Stimulated activated naive CD8-positive, alpha-beta T cell treated with anti-CD3 and anti-CD28 coated beads, Interleukin-15, Interleukin-2, amounts not matched to agents 100 ng/mL and 50 ng/mL, for 24 hours (primary cell): Measurements from ENCODE around the gene RALB.

Source experiments
- H3K27ac Mint-ChIP-seq: one replicate; pipeline ENCODE4 v1.8.0; 2021; ENCODE audit warnings: mild to moderate bottlenecking, mixed read lengths
- H3K27me3 Mint-ChIP-seq: one replicate; pipeline ENCODE4 v1.8.0; 2021; ENCODE audit warnings: mixed read lengths
- H3K36me3 Mint-ChIP-seq: one replicate; pipeline ENCODE4 v1.8.0; 2021; ENCODE audit warnings: low read depth, mixed read lengths
- H3K4me1 Mint-ChIP-seq: one replicate; pipeline ENCODE4 v1.8.0; 2021; ENCODE audit warnings: low read depth, mixed read lengths
- H3K4me3 Mint-ChIP-seq: one replicate; pipeline ENCODE4 v1.8.0; 2021; ENCODE audit warnings: mild to moderate bottlenecking, mixed read lengths
- H3K9me3 Mint-ChIP-seq: one replicate; pipeline ENCODE4 v1.8.0; 2021; ENCODE audit warnings: mixed read lengths

The RALB gene

DNA sequence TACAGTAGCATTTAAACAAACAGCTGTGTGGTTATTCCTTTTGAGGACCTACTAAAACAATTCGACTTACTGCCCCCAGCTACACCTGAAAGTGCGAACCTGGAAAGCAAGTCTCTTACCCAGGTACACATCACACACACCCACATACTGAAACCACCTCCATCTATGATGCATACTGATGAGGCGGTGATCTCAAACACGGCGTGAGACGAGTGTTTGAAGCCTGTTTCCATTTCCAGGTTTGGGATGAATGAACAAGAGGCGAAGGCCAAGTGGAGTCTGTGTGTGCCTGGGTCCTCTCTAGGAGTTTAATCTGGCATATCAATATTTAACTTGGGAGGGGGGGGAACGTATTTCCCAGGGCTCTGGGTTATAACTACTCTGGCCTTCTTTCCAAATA is 31.0 kb upstream of the RALB start:
- H3K36me3 Mint-ChIP-seq, result peaks cover 52% of the 10 kb centered on the region
- H3K4me1 Mint-ChIP-seq, result peaks cover 43% of the 10 kb centered on the region

DNA sequence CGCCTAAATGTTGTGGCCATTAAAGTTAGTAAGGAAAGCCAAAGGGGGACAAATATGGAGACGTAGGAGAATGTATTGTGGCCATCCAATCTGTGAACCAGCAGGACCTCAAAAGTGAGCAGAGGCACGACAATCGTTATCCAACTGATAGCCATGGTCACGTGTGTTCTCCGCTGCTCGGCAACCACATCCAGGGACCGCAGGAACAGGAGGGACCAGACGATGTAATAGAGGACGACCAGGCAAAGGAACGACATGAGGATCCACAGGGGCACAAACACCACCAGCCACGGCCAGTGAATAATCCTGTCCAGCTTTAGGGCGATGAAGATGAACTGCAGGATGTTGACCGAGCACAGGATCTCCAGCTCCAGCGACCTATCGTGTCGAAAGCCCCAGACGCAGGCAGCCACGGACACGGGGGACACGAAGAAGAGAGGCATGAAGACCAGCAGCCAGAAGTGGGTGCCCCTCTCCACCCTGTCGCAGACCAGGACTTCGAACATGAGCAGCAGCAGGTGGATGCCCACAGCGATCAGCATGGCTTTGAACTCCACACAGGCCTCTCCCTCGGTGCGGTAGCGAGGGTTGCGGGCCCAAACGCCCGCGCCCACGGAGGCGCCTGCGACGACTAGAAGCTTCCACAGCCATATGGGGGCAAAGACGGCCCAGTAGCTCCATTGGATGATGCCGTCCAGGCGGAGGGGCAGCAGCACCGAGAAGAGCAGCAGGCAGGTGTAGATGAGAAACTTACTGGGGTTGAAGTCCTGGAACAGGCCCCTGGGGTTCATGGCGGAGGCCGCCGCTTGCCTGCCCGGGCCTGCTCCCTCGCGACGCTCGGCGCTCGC is 30.2 kb upstream of the RALB start:
- Mint-ChIP-seq H3K4me1 (peaks cover 50% of the 10 kb centered on the region), H3K4me3 (peak overlapping the region; percentile 83), H3K27ac (peak overlapping the region; percentile 90), H3K36me3 (peaks cover 46% of the 10 kb centered on the region), H3K27me3 (no peaks in the 10 kb centered on the region), H3K9me3 (no peaks in the 10 kb centered on the region)

More for the DNA sequence above, 31.0 kb upstream of the RALB start:
- peak overlapping the region; percentile 83 for H3K4me3 Mint-ChIP-seq
- H3K27ac Mint-ChIP-seq, result peak overlapping the region; percentile 76
- H3K9me3 Mint-ChIP-seq, result peaks cover 2% of the 10 kb centered on the region
- H3K27me3 Mint-ChIP-seq, result no peaks in the 10 kb centered on the region

DNA sequence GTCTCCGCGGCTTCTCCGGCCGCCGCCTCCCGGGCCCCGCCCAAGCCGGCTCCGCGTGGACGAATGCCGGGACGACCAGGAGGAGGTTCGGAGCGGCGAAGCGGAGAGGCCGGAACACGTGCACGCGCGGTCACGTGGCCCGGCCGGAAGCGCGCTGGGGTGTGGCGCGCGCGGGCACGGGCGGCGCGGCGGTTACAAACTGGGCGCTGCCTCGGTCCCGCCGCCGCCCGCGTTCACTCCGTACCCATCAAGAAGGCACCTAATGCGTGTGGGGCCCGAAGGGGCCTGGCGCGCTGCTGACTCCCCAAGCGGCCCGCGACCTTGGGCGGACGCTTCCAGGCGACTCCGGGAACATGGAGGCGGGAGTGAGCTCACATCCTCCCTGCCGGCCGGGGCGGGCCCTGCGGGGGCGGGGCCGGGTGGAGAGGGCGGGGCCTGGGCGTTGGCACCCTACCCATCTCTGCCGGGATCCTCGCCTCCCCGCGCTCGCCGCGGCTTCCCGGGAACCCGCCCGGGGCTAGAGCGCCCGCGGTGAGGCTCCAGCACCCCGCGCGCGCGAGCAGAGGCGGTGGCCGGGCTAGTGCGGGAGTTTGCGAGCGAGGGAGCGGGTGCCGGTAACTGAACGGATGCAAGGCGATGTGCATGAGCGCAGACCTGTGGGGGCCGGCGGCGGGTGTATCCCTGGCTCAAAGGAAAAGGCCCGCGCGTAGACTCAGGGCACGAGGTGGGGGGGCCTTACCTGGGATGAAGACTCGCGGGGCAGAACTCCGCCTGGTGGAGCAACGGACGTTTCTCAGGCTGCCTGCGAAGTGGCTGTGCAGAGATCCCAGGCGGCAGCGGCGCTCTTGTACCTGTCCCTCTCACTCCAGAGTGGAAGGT is 29.4 kb upstream of the RALB start, which contains the start of gene TMEM185B:
Gene TMEM185B, minus strand, starts transcription at position 367 of the 879 bp plus-strand sequence. CDS start 424 bp downstream, outside the sequence.
- Mint-ChIP-seq H3K36me3 (peaks cover 40% of the 10 kb centered on the region), H3K4me3 (peak within 1 kb of the TSS; percentile 83), H3K9me3 (no peaks in the 10 kb centered on the region), H3K4me1 (peaks cover 59% of the 10 kb centered on the region), H3K27ac (peak within 1 kb of the TSS; percentile 90), H3K27me3 (no peaks in the 10 kb centered on the region)

DNA sequence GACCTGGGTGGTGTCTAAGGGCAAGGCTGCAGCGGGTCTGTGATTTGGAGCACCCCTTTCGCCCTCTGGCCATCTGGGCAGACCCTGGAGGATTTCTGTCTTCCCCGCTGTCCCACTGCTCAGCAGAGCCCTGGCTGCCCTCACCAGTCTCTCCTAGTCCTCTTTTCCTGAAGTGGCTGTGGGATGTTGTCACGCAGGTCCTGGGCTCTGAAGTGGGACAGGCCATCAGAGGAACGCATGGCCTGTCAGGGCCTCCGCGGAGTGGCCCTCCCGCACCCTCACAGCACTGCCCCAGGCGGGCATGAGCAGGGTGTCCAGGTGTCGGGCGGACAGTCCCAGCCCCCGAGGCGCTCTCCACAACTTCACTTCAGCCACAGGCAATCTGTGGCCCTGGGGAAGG is 28.4 kb upstream of the RALB start:
- Mint-ChIP-seq H3K9me3 (no peaks in the 10 kb centered on the region), H3K4me3 (peak overlapping the region; percentile 81), H3K27ac (no peak overlapping the region), H3K36me3 (peaks cover 30% of the 10 kb centered on the region), H3K4me1 (peaks cover 65% of the 10 kb centered on the region), H3K27me3 (no peaks in the 10 kb centered on the region)

DNA sequence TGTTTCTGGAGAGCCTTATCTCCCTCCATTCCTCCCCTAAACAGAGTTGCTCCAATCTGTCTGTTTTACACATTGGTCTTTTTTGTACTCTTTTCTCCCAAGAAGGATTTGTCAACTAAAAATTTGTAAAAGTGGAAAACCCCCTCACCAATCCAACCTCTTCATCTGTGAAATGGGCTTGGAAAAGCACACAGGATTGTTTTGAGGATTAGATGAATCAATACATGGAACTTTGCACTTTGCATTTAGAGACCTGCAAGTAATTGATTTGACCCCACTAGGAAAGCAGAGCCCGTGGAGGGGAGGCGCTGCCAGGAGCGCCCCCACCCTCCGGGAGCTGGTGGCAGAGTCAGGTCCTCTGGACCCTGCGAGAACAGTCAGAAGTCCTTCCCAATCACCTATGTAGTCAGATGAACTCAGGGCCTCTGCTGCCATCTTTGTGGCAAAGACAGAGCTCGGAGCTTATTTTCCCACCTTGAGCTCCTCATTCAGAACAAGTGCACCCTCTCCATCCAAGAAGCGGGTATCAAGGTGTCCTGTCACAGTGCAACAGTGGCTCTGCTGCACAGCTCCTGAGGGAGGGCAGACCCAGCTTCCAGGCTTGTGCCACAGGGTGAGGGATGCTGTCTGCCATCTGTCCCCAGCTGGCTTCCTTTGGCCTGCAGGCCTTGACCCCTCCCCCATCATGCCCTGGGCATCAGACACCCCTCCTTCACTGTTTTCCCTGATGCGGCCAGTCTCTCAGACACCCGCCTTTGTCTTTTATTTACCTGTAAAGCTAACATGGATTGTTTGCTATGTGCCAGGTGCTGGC is 27.7 kb upstream of the RALB start:
- Mint-ChIP-seq H3K27ac (no peak overlapping the region), H3K36me3 (peaks cover 26% of the 10 kb centered on the region), H3K4me3 (peak overlapping the region; percentile 81), H3K9me3 (no peaks in the 10 kb centered on the region), H3K4me1 (peaks cover 70% of the 10 kb centered on the region), H3K27me3 (no peaks in the 10 kb centered on the region)

DNA sequence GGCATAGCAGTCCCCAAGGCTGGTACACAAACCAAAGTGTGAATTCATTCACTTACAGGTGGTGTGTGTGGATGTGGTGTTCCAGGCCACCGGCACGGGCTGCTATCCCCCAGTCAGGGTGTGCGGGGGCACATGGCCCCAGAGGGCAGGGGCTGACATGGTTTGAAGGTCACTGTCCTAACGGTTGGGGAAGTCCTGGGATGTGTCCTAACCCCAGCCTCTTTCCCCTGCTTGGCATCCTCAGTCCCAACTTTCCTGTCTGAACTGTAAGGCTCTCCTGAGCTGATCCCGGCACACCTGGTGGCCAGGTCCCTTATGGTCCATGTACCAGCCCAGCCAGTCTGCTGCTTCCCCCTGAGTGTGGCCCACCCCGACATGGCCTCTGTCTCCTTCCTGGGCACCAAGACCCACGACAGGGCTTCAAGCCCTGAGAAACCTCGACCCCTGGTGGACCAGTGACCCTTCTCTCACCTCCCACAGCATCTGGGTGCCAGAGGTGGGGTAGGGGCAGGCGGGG is 27.0 kb upstream of the RALB start:
- Mint-ChIP-seq H3K36me3 (peaks cover 19% of the 10 kb centered on the region), H3K27me3 (no peaks in the 10 kb centered on the region), H3K9me3 (no peaks in the 10 kb centered on the region), H3K4me3 (no peak overlapping the region), H3K4me1 (peaks cover 72% of the 10 kb centered on the region), H3K27ac (no peak overlapping the region)

DNA sequence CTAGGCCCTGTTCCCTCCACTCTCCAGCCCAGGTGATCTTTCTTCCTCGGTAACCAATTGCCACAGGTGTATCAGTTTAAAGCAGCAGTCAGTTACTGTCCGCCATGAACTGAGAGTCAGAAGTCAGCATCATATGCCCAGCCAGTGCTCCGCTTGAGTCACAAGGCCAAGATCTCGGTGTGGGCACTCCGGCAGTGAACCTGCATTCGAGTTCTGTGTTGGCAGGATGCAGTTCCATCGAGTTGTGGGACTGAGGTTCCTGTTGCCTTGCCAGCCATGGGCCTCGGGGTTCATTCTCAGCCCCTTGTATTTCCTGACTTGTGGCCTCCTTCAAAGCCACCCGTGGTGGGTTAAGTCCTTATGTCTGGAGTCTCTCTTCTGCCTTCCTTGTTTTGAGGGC is 26.3 kb upstream of the RALB start:
- Mint-ChIP-seq H3K4me1 (peaks cover 72% of the 10 kb centered on the region), H3K4me3 (no peak overlapping the region), H3K27ac (no peak overlapping the region), H3K27me3 (no peaks in the 10 kb centered on the region), H3K9me3 (no peaks in the 10 kb centered on the region), H3K36me3 (peaks cover 12% of the 10 kb centered on the region)

DNA sequence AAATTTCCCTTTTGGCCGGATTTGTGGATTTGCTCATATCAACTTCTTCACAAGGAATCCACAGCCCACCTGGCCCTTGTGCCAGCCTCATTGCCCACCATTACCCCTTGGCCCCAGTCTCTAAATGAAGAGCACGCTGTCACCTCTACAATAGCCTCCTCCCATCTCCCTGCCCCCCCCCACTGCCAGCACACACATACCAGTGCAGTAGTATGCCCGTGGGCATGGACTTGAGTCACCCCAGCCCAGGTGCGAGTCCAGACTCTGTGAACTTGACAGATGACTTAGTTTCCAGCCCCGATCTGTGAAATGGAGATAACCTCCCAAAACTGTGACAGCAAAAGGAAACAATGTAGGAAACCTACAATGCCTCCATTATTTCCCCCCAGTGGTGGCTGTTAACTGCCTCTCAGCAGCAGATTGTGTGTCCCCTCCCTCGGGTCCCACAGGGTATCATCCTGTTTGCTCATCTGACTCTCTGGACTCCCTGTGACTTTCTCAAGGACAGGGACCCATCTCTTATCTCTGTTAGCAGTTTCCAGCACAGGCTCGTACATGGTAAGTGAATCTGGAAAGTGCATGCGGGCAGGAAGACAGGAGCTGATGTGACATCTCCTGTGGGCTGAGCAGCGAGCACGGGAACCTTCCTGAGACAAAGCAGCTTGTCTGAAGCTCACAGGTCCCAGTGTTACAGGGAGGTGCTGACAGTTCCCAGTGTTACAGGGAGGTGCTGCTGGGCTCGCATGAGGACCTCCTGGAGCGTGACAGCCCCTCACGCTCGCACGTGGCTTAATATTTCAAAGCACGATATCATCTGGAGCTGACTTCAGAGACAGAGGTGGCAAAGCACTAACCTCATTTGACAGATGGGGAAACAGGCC is 25.3 kb upstream of the RALB start:
- Mint-ChIP-seq H3K9me3 (no peaks in the 10 kb centered on the region), H3K36me3 (peaks cover 2% of the 10 kb centered on the region), H3K4me3 (no peak overlapping the region), H3K4me1 (peaks cover 71% of the 10 kb centered on the region), H3K27ac (no peak overlapping the region), H3K27me3 (no peaks in the 10 kb centered on the region)

DNA sequence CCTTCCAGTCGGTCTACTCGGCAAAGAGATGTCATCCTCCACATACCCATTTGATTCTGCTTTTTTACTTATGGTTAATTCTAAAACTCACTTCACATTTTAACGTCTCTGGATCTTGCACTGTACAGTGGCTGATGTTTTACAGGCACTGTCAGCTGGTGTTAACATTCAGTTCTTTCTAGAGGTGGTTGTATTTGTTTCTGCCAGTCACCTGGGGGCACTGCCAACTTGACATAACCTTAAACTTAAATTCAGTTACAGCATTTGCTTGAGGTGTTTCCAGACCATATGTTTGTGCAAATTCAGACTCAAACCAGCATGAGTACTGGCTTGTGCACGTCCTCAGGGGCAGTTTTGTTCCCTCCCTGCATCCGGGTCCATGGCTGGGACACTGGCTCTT is 24.1 kb upstream of the RALB start:
- Mint-ChIP-seq H3K4me3 (no peak overlapping the region), H3K36me3 (no peaks in the 10 kb centered on the region), H3K27ac (no peak overlapping the region), H3K4me1 (peaks cover 79% of the 10 kb centered on the region), H3K27me3 (no peaks in the 10 kb centered on the region), H3K9me3 (no peaks in the 10 kb centered on the region)

DNA sequence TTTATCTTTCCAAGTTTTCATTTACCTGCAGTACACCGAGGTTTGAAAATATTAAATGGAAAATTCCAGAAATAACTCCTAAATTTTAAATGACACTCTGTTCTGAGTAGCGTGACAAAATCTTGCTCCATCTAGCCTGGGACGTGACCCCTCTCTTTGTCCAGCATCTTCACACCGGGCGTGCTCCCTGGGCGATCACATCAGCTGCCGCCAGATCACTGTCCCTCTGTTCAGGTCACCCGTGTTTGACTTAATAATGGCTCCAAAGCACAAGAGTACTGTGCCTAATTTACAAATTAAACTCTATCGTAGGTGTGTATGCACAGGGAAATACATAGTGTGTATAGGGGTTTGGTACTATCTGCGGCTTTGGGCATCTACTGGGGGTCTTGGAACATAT is 23.3 kb upstream of the RALB start:
- Mint-ChIP-seq H3K9me3 (no peaks in the 10 kb centered on the region), H3K4me3 (no peak overlapping the region), H3K27ac (no peak overlapping the region), H3K36me3 (no peaks in the 10 kb centered on the region), H3K27me3 (no peaks in the 10 kb centered on the region), H3K4me1 (peaks cover 75% of the 10 kb centered on the region)

DNA sequence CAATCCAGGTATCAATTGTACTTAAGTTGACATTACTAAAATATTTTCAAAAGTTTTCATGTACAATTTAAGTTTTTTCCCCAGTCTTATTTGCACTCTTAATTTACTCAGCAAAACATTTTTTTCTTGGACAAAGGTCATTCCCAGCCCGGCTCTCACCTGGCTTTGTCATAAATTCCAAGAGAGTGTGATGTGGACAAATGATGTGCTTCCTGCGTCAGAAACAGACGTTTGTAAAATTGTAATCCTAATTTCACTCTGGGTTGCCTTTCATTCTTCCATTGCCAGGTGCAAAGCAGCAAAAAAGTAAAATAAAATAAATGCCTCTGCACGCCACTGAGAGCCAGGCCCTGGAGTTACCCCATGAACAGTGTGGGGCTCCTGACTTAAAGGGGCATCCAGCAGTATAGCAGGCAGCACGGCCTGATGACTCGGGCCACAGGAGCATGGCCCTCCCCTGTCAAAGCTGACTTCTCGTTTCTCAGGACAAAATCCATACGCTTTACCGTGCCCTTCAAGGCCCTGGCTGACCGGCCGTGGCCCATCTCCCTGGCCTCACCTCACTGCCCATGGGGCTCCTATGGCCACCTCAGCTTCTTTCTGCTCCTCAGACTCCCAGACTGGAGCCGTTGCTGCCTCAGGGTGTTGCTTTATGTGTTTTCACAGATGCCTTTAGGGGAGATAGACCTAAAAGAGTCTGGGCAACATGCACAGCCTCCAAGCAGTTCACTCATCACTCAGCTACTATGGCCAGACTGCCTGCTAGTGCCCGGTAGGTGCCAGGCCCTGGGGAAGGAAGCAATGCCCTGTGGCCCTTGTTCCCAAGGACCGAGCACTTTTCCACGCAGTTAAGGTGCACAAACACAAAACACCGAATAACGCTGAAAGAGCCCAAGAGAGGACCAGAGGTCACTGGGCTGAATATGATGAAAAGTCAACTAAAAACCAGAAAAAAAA is 21.9 kb upstream of the RALB start:
- H3K9me3 Mint-ChIP-seq, result no peaks in the 10 kb centered on the region
- H3K4me1 Mint-ChIP-seq, result peaks cover 72% of the 10 kb centered on the region
- H3K27me3 Mint-ChIP-seq, result no peaks in the 10 kb centered on the region
- peak overlapping the region; percentile 97 for H3K27ac Mint-ChIP-seq
- peak overlapping the region; percentile 89 for H3K4me3 Mint-ChIP-seq
- H3K36me3 Mint-ChIP-seq, result no peaks in the 10 kb centered on the region

DNA sequence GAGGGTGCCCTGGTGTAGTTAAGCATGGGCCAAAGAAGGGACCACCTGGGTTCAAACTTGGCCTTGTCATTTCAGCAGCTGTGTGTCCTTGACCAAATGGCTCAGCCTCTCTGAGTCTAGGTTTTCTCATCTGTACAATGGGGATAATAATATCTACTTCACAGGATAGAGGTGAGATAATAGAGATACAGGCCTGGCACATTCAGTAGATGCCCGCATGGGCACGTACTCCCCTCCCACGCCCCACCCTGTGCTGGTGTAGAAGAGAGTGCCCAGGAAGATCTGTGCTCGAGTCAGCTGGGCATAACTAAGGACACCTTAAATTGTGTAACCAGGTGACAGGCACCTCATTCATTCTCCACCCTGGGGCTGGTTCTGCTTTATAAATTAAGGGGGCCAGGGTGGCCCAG is 21.1 kb upstream of the RALB start:
- H3K4me3 Mint-ChIP-seq, result peak overlapping the region; percentile 89
- peak overlapping the region; percentile 97 for H3K27ac Mint-ChIP-seq
- H3K9me3 Mint-ChIP-seq, result no peaks in the 10 kb centered on the region
- peaks cover 72% of the 10 kb centered on the region for H3K4me1 Mint-ChIP-seq
- H3K27me3 Mint-ChIP-seq, result no peaks in the 10 kb centered on the region
- H3K36me3 Mint-ChIP-seq, result no peaks in the 10 kb centered on the region
